GM23338 (cell line): ENCODE data around the gene DNAJC1. TPM values are rescaled to one million over a fixed set of nuclear protein-coding genes. Genes with fewer than 3 reads are reported as not detected.

Experiments used
- ATAC-seq: fragments of 200-7000 bp; cut with Tn5 transposase; 3 replicates; pipeline ENCODE4 v1.9.1; 2020
- DNase-seq: peaks from one replicate; pipeline ENCODE4 v3.0.0-alpha.2; 2015; ENCODE audit warnings: low spot score
- H2AFZ ChIP-seq: fragments of 200-600 bp; sonication (generic); 2 replicates; pipeline ENCODE4 v1.8.0; 2016; ENCODE audit warnings: antibody characterized with exemption, mild to moderate bottlenecking, moderate library complexity
- H3F3A ChIP-seq: fragments of 200-600 bp; sonication (generic); replicated peaks from 2 replicates; pipeline ENCODE4 v1.8.0; 2017; ENCODE audit warnings: antibody characterized with exemption, mixed run types, low read depth
- H3K27ac ChIP-seq: fragments of 200-600 bp; sonication (generic); 2 replicates; pipeline ENCODE4 v1.6.1; 2016; ENCODE audit warnings: low read depth
- H3K27me3 ChIP-seq: fragments of 200-600 bp; sonication (generic); 2 replicates; pipeline ENCODE4 v1.8.0; 2016; ENCODE audit warnings: mild to moderate bottlenecking, mixed run types, moderate library complexity; ENCODE audit not compliant: insufficient read depth
- H3K36me3 ChIP-seq: fragments of 200-600 bp; sonication (generic); 2 replicates; pipeline ENCODE4 v1.8.0; 2016; ENCODE audit warnings: mild to moderate bottlenecking; ENCODE audit not compliant: insufficient read depth
- H3K4me1 ChIP-seq: fragments of 200-600 bp; sonication (generic); 2 replicates; pipeline ENCODE4 v1.8.0; 2016; ENCODE audit warnings: mild to moderate bottlenecking, moderate library complexity; ENCODE audit not compliant: insufficient read depth
- H3K4me2 ChIP-seq: fragments of 200-600 bp; sonication (generic); 2 replicates; pipeline ENCODE4 v1.7.1; 2017; ENCODE audit warnings: mixed run types
- H3K4me3 ChIP-seq: fragments of 200-600 bp; sonication (generic); 2 replicates; pipeline ENCODE4 v1.6.1; 2016; ENCODE audit warnings: mixed run types
- H3K79me2 ChIP-seq: fragments of 200-600 bp; sonication (generic); replicated peaks from 2 replicates; pipeline ENCODE4 v1.8.0; 2017; ENCODE audit warnings: mild to moderate bottlenecking; ENCODE audit not compliant: insufficient read depth
- H3K9me2 ChIP-seq: fragments of 200-600 bp; sonication (generic); 2 replicates; pipeline ENCODE4 v1.8.0; 2017; ENCODE audit not compliant: insufficient read depth
- H4K20me1 ChIP-seq: fragments of 200-600 bp; sonication (generic); replicated peaks from 2 replicates; pipeline ENCODE4 v1.8.0; 2017; ENCODE audit warnings: mild to moderate bottlenecking; ENCODE audit not compliant: insufficient read depth
- H3K27ac Mint-ChIP-seq: 2 replicates; pipeline ENCODE4 v1.8.0; 2020; ENCODE audit warnings: inconsistent platforms, mild to moderate bottlenecking, moderate library complexity, mixed read lengths
- H3K27me3 Mint-ChIP-seq: 3 replicates; pipeline ENCODE4 v1.8.0; 2022; ENCODE audit warnings: low read depth, mild to moderate bottlenecking, moderate library complexity, mixed read lengths, inconsistent platforms; ENCODE audit not compliant: insufficient read depth, poor library complexity
- H3K36me3 Mint-ChIP-seq: 3 replicates; pipeline ENCODE4 v1.8.0; 2021; ENCODE audit warnings: low read depth, mild to moderate bottlenecking, inconsistent platforms, moderate library complexity, mixed read lengths
- H3K4me1 Mint-ChIP-seq: 3 replicates; pipeline ENCODE4 v1.8.0; 2020; ENCODE audit warnings: mild to moderate bottlenecking, inconsistent platforms, mixed read lengths
- H3K4me3 Mint-ChIP-seq: 3 replicates; pipeline ENCODE4 v1.8.0; 2021; ENCODE audit warnings: moderate library complexity, mild to moderate bottlenecking, inconsistent platforms, mixed read lengths
- H3K9me3 Mint-ChIP-seq: 3 replicates; pipeline ENCODE4 v1.8.0; 2020; ENCODE audit warnings: moderate library complexity, mild to moderate bottlenecking, inconsistent platforms, mixed read lengths
- CREB1 ChIP-seq: fragments of 250-450 bp; sonication (Bioruptor Pico); IDR thresholded peaks from 2 replicates; pipeline ENCODE4 v1.5.0; 2020; ENCODE audit warnings: low read depth, mild to moderate bottlenecking, moderate library complexity
- EZH2 ChIP-seq: fragments of 200-600 bp; sonication (generic); IDR thresholded peaks from one replicate; pipeline ENCODE4 v1.8.0; 2017; ENCODE audit warnings: antibody characterized with exemption, mild to moderate bottlenecking, low read depth; ENCODE audit not compliant: unreplicated experiment
- EZH2phosphoT487 ChIP-seq: fragments of 200-600 bp; sonication (generic); IDR thresholded peaks from one replicate; pipeline ENCODE4 v1.8.1; 2018; ENCODE audit warnings: antibody characterized with exemption; ENCODE audit not compliant: unreplicated experiment
- JUNB ChIP-seq: IDR thresholded peaks from one replicate; pipeline ENCODE4 v1.6.1; 2016; ENCODE audit warnings: antibody characterized with exemption; ENCODE audit not compliant: unreplicated experiment
- NANOG ChIP-seq: IDR thresholded peaks from 2 replicates; pipeline ENCODE4 v1.6.1; 2016; ENCODE audit warnings: antibody characterized with exemption, borderline replicate concordance
- POLR2AphosphoS5 ChIP-seq: IDR thresholded peaks from 2 replicates; pipeline ENCODE4 v1.6.1; 2016; ENCODE audit warnings: antibody characterized with exemption, low read depth
- STAT1 ChIP-seq: IDR thresholded peaks from one replicate; pipeline ENCODE4 v1.6.1; 2016; ENCODE audit warnings: antibody characterized with exemption; ENCODE audit not compliant: unreplicated experiment
- ZNF114 ChIP-seq: fragments of 250-450 bp; sonication (Bioruptor Pico); IDR thresholded peaks from 2 replicates; pipeline ENCODE4 v1.5.0; 2020; ENCODE audit warnings: mild to moderate bottlenecking, moderate library complexity
- ZNF331 ChIP-seq: fragments of 250-450 bp; sonication (Bioruptor Pico); IDR thresholded peaks from 2 replicates; pipeline ENCODE4 v1.5.0; 2020; ENCODE audit warnings: low read depth, mild to moderate bottlenecking, moderate library complexity
- polyA plus RNA-seq: library from polyadenylated mRNA; unstranded; fragments of >200 nt; fragmentation: Nextera tagmentation; extraction: Ambion mirVana; gene quantifications from 2 replicates; pipeline ENCODE4 v1.2.1, GENCODE V29; 2016
- total RNA-seq: library from RNA; depleted of rRNA; stranded (reverse); fragments of >200 nt; shearing (Covaris generic); gene quantifications from 2 replicates; pipeline ENCODE4 v1.2.3, GENCODE V29; 2014
- TF ChIP-seq, protein P1 (sequence below), 2 experiments: fragments of 200-600 bp in 1 of 2; sonication (generic) in 1 of 2; conservative IDR thresholded peaks; 2 replicates each; pipeline versions ENCODE4 v1.5.1 to v1.6.1; 2016 to 2017; ENCODE audit warnings: antibody characterized with exemption in 2 of 2, low read depth in 2 of 2, mild to moderate bottlenecking in 2 of 2, moderate library complexity in 1 of 2
- TF ChIP-seq, protein P2 (sequence below): IDR thresholded peaks from one replicate; pipeline ENCODE4 v1.6.1; 2018; ENCODE audit warnings: antibody characterized with exemption; ENCODE audit not compliant: unreplicated experiment
- TF ChIP-seq, protein P3 (sequence below): IDR thresholded peaks from 2 replicates; pipeline ENCODE4 v1.6.1; 2016; ENCODE audit warnings: antibody characterized with exemption
- TF ChIP-seq, protein P4 (sequence below): fragments of 250-450 bp; sonication (Bioruptor Pico); IDR thresholded peaks from 2 replicates; pipeline ENCODE4 v1.5.0; 2020; ENCODE audit warnings: mild to moderate bottlenecking, moderate library complexity

Gene DNAJC1
- total and polyA plus RNA-seq, 2 experiments from 2014 or later: 38.6 to 45.3 TPM

DNA sequence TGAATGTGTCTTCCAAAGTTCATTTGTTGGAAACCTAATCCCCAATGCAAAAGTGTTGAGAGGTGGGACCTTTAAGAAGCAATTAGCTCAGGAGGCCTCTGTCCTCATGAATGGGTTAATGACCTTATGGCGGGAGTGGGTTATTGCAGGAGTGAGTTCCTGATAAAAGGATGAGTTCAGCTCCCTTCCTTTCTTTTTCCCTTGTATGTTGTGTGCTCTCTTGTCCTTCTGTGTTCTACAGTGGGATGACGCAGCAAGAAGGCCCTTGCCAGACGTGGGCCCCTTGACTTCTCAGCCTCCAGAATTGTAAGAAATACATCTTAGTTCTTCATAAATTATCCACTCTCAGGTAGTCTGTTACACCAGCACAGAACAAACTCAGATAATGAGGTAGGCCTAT, 206.0 kb downstream of the DNAJC1 start:
- Mint-ChIP-seq H3K36me3 (peaks cover 3% of the 10 kb centered on the region; the same call in 1 of the 3 replicates), H3K27ac (no peak overlapping the region), H3K27me3 (peaks cover 1% of the 10 kb centered on the region), H3K4me3 (no peak overlapping the region), H3K9me3 (no peaks in the 10 kb centered on the region), H3K4me1 (peaks cover 10% of the 10 kb centered on the region)
- Histone ChIP-seq H3K9me2 (no peaks in the 10 kb centered on the region; the same call in 1 of the 2 replicates), H3K27ac (no peak overlapping the region), H3K36me3 (no peaks in the 10 kb centered on the region), H3K27me3 (no peaks in the 10 kb centered on the region), H2AFZ (no peak overlapping the region), H3F3A (no peaks in the 10 kb centered on the region), H3K4me1 (peaks cover 3% of the 10 kb centered on the region; the same call in 1 of the 2 replicates), H3K4me3 (no peak overlapping the region), H4K20me1 (no peaks in the 10 kb centered on the region), H3K79me2 (no peaks in the 10 kb centered on the region), H3K4me2 (no peak overlapping the region)
- ATAC-seq: no peak
- DNase-seq: no peak
- TF ChIP-seq EZH2phosphoT487 (no peak), POLR2AphosphoS5 (no peak), STAT1 (no peak), ZNF114 (CRISPR knock-in tag) (no peak), JUNB (no peak), NANOG (no peak), CREB1 (CRISPR knock-in tag) (no peak), ZNF331 (CRISPR knock-in tag) (no peak), EZH2 (no peak)
- TF ChIP-seq, protein P1, sequence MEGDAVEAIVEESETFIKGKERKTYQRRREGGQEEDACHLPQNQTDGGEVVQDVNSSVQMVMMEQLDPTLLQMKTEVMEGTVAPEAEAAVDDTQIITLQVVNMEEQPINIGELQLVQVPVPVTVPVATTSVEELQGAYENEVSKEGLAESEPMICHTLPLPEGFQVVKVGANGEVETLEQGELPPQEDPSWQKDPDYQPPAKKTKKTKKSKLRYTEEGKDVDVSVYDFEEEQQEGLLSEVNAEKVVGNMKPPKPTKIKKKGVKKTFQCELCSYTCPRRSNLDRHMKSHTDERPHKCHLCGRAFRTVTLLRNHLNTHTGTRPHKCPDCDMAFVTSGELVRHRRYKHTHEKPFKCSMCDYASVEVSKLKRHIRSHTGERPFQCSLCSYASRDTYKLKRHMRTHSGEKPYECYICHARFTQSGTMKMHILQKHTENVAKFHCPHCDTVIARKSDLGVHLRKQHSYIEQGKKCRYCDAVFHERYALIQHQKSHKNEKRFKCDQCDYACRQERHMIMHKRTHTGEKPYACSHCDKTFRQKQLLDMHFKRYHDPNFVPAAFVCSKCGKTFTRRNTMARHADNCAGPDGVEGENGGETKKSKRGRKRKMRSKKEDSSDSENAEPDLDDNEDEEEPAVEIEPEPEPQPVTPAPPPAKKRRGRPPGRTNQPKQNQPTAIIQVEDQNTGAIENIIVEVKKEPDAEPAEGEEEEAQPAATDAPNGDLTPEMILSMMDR (conservative IDR thresholded peaks at IDR 0.05; ENCODE audit: low read depth in 2 of 2): no peak
- TF ChIP-seq, protein P2, sequence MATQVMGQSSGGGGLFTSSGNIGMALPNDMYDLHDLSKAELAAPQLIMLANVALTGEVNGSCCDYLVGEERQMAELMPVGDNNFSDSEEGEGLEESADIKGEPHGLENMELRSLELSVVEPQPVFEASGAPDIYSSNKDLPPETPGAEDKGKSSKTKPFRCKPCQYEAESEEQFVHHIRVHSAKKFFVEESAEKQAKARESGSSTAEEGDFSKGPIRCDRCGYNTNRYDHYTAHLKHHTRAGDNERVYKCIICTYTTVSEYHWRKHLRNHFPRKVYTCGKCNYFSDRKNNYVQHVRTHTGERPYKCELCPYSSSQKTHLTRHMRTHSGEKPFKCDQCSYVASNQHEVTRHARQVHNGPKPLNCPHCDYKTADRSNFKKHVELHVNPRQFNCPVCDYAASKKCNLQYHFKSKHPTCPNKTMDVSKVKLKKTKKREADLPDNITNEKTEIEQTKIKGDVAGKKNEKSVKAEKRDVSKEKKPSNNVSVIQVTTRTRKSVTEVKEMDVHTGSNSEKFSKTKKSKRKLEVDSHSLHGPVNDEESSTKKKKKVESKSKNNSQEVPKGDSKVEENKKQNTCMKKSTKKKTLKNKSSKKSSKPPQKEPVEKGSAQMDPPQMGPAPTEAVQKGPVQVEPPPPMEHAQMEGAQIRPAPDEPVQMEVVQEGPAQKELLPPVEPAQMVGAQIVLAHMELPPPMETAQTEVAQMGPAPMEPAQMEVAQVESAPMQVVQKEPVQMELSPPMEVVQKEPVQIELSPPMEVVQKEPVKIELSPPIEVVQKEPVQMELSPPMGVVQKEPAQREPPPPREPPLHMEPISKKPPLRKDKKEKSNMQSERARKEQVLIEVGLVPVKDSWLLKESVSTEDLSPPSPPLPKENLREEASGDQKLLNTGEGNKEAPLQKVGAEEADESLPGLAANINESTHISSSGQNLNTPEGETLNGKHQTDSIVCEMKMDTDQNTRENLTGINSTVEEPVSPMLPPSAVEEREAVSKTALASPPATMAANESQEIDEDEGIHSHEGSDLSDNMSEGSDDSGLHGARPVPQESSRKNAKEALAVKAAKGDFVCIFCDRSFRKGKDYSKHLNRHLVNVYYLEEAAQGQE: no peak
- TF ChIP-seq, protein P3, sequence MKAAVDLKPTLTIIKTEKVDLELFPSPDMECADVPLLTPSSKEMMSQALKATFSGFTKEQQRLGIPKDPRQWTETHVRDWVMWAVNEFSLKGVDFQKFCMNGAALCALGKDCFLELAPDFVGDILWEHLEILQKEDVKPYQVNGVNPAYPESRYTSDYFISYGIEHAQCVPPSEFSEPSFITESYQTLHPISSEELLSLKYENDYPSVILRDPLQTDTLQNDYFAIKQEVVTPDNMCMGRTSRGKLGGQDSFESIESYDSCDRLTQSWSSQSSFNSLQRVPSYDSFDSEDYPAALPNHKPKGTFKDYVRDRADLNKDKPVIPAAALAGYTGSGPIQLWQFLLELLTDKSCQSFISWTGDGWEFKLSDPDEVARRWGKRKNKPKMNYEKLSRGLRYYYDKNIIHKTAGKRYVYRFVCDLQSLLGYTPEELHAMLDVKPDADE: no peak
- TF ChIP-seq, protein P4, sequence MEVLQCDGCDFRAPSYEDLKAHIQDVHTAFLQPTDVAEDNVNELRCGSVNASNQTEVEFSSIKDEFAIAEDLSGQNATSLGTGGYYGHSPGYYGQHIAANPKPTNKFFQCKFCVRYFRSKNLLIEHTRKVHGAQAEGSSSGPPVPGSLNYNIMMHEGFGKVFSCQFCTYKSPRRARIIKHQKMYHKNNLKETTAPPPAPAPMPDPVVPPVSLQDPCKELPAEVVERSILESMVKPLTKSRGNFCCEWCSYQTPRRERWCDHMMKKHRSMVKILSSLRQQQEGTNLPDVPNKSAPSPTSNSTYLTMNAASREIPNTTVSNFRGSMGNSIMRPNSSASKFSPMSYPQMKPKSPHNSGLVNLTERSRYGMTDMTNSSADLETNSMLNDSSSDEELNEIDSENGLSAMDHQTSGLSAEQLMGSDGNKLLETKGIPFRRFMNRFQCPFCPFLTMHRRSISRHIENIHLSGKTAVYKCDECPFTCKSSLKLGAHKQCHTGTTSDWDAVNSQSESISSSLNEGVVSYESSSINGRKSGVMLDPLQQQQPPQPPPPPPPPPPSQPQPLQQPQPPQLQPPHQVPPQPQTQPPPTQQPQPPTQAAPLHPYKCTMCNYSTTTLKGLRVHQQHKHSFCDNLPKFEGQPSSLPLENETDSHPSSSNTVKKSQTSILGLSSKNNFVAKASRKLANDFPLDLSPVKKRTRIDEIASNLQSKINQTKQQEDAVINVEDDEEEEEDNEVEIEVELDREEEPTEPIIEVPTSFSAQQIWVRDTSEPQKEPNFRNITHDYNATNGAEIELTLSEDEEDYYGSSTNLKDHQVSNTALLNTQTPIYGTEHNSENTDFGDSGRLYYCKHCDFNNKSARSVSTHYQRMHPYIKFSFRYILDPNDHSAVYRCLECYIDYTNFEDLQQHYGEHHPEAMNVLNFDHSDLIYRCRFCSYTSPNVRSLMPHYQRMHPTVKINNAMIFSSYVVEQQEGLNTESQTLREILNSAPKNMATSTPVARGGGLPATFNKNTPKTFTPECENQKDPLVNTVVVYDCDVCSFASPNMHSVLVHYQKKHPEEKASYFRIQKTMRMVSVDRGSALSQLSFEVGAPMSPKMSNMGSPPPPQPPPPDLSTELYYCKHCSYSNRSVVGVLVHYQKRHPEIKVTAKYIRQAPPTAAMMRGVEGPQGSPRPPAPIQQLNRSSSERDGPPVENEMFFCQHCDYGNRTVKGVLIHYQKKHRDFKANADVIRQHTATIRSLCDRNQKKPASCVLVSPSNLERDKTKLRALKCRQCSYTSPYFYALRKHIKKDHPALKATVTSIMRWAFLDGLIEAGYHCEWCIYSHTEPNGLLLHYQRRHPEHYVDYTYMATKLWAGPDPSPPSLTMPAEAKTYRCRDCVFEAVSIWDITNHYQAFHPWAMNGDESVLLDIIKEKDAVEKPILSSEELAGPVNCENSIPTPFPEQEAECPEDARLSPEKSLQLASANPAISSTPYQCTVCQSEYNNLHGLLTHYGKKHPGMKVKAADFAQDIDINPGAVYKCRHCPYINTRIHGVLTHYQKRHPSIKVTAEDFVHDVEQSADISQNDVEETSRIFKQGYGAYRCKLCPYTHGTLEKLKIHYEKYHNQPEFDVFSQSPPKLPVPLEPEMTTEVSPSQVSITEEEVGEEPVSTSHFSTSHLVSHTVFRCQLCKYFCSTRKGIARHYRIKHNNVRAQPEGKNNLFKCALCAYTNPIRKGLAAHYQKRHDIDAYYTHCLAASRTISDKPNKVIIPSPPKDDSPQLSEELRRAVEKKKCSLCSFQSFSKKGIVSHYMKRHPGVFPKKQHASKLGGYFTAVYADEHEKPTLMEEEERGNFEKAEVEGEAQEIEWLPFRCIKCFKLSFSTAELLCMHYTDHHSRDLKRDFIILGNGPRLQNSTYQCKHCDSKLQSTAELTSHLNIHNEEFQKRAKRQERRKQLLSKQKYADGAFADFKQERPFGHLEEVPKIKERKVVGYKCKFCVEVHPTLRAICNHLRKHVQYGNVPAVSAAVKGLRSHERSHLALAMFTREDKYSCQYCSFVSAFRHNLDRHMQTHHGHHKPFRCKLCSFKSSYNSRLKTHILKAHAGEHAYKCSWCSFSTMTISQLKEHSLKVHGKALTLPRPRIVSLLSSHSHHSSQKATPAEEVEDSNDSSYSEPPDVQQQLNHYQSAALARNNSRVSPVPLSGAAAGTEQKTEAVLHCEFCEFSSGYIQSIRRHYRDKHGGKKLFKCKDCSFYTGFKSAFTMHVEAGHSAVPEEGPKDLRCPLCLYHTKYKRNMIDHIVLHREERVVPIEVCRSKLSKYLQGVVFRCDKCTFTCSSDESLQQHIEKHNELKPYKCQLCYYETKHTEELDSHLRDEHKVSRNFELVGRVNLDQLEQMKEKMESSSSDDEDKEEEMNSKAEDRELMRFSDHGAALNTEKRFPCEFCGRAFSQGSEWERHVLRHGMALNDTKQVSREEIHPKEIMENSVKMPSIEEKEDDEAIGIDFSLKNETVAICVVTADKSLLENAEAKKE (CRISPR knock-in tag): no peak
